D721Med (cell line): Measurements from ENCODE around the gene SEMA6B.
A peak's percentile ranks its signal among the peaks of the same experiment; 100 is the strongest.

Experiments
- DNase-seq: peaks from one replicate; pipeline ENCODE4 v3.0.0; 2011; ENCODE audit warnings: low spot score; ENCODE audit not compliant: insufficient read length
- FAIRE-seq: peaks from 2 replicates; lab custom pipeline; 2011; peaks lifted over from hg19 to GRCh38; lab: Jason Lieb, UNC
- TF ChIP-seq, protein P1 (sequence below): IDR thresholded peaks from 2 replicates; pipeline ENCODE4 v1.5.1; 2012; ENCODE audit warnings: mild to moderate bottlenecking, control low read depth; ENCODE audit not compliant: insufficient read depth; ENCODE audit errors: missing control alignments

Gene SEMA6B

DNA sequence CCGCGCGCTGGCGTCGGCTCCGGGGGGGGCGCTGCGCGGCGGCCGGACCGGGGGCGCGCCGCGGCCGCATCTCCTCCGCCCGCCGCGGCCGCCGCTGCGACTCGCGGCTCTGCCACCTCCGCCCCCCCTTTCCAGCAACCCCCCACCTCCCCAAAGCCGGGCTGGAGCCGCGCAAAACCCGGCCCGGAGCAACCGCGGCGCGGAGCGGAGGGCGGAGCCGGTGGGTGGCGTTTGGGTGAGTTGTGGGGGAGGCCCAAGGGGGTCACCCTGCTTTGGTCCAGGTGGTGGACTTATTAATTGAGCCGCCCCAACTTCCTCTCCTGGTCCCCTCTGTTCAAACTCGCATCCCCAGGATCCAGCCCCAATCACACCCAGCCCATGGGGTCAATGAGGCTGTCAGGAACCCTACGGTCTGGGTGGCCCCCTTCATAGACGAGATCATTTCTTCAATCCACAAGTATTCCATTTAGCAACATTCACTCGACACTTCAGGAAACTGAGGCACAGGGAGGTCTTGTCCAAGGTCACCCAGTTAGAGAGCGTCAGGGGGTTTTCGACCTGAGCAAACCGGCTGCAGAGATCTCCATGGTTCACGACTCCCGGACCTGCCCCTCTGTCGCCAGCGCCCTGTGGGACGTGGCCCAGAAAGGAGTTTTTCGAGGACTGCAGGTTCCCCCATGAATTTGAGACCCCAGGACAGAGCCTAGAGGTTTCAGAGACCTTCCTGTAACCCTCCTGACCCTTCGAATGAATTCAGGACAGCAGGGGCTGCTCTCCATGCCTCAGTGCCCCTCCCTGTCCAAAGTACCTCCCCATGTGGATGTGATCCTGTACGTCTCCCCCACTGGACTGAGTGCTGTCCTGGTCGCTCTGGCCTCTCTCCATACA is 22.4 kb upstream of the SEMA6B start:
- no peak for FAIRE-seq
- DNase-seq, result peak; percentile 88
- TF ChIP-seq, protein P1, sequence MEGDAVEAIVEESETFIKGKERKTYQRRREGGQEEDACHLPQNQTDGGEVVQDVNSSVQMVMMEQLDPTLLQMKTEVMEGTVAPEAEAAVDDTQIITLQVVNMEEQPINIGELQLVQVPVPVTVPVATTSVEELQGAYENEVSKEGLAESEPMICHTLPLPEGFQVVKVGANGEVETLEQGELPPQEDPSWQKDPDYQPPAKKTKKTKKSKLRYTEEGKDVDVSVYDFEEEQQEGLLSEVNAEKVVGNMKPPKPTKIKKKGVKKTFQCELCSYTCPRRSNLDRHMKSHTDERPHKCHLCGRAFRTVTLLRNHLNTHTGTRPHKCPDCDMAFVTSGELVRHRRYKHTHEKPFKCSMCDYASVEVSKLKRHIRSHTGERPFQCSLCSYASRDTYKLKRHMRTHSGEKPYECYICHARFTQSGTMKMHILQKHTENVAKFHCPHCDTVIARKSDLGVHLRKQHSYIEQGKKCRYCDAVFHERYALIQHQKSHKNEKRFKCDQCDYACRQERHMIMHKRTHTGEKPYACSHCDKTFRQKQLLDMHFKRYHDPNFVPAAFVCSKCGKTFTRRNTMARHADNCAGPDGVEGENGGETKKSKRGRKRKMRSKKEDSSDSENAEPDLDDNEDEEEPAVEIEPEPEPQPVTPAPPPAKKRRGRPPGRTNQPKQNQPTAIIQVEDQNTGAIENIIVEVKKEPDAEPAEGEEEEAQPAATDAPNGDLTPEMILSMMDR, result no peak

DNA sequence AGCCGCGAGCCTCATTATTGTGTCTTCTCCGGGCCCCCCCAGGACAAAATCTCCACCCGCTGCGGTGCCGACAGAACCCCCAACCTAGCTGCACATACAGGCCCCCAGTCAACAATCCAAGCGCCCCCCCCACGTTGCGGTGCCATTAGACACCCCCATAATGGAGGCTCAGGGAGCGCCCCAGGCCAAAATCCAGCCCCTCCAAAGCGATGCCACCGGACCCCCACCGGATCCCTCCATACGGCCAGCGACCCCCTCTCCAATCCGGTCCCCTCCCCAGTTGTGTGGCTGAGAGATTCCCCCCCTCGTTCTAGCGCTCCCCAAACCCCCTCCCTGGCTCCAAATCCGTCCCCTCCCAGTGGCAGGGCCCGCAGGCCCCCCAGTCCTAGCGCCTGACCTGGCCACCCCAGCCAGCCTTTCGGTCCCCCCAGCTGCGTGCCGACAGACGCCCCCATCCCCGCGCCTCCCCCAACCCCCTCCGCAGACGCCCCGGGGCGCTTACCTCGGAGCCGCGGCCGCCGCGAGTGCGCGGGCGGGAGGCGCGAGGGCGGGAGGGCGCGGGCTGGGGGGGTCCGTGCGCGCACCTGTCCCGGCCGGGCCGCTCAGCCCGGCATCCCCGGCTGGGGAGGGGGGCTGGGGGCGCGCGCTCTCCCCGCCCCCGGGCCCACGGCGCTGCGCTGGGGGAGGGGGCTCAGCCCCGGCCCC is 21.6 kb upstream of the SEMA6B start:
- FAIRE-seq (no peak), DNase-seq (no peak)
- TF ChIP-seq, protein P1, result no peak

DNA sequence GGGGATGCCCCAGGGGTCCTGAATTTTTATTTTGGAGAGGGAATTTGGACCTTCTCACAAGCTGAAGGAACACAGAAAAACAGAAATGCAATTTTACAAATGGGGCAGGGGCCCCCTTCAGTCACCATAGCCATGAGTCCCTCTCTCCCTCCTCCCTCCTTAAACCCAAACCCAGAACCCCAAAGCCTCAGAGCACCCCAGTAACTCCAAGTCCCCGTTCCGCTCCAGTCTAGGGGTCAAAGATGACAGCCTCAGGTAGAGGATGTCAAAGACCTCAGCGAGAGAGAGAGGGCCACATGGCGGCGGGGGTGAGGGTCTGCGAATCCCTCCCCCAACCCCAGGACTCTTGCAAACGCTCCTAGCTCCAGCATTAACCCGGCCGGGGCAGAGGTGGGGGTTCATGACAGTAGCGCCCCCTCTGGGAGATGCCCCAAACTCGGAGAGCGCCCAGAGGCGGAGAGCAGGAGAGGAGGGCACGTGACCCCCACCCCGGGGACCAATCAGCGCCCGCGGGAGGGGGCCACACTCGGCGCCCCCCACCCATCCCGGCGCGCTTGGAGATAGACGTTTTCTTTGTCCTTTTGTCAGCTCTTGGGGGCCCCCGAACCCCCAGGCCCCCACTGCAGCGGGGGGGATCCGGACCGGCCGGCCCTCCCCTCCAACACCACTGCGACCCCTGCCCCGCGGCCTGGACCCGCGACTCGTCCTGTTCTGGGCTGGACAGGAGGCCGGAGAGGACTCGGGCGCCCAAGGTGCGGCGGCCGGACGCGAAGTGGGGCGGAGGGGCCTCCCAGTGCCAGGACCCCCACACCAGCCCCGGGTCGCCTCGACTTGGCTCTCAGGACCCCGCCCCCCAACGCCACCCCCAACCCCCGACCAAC is 20.8 kb upstream of the SEMA6B start:
- FAIRE-seq (no peak), DNase-seq (no peak)
- TF ChIP-seq, protein P1, result peak; percentile 26

DNA sequence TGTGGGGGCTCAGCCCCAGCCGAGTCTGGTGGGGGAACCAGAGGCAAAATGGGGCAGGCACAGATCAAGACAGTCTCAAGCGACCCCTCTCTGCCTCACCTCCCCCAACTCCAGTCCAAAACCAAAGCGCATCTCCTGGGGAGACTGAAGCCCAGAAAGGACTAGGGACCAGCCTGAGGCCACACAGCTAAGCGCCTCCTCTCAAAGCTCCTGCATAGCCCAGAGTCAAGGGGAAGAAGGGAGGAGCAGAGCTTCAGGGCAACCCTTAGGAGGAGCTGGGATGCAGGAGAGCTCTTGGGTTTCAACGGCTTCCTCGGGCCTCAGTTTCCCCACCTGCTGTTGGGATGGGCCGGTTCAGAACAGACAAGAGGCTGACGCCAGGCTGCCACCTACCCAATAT is 19.9 kb upstream of the SEMA6B start:
- TF ChIP-seq, protein P1, result no peak
- DNase-seq (no peak), FAIRE-seq (no peak)

DNA sequence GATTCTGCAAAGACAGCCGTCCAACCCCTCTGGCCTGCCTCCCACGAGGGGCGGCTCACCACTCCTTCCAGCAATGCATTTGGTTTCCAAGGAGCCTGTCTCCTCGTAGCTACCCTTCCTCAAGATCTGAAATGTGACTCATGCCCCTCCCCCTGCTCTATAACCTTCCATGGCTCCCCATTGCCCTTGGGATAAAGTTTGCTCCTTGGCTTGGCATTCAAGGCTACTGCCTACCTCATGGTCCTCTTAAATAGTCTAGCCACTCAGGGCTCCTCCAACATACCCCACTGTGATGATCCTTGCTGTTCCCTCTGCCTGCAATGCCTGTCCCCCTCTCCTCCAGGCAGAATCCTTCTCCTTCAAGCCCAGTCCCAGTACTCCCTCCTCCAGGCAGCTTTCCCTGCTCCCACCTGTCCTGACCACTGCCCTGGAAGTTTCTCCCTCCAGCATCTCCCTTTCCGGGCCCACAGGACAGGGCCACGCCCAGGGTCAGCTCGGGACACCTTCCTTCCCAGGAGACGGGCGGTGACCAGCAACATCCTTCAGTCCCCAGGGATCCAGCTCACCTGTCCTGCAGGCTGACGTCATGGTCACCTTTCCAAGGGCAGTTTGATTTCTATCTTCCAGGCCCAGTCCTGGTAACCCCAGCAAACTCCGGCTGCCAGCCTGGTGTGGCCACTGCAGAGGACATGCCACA is 19.2 kb upstream of the SEMA6B start:
- DNase-seq (no peak), FAIRE-seq (no peak)
- TF ChIP-seq, protein P1, result no peak

DNA sequence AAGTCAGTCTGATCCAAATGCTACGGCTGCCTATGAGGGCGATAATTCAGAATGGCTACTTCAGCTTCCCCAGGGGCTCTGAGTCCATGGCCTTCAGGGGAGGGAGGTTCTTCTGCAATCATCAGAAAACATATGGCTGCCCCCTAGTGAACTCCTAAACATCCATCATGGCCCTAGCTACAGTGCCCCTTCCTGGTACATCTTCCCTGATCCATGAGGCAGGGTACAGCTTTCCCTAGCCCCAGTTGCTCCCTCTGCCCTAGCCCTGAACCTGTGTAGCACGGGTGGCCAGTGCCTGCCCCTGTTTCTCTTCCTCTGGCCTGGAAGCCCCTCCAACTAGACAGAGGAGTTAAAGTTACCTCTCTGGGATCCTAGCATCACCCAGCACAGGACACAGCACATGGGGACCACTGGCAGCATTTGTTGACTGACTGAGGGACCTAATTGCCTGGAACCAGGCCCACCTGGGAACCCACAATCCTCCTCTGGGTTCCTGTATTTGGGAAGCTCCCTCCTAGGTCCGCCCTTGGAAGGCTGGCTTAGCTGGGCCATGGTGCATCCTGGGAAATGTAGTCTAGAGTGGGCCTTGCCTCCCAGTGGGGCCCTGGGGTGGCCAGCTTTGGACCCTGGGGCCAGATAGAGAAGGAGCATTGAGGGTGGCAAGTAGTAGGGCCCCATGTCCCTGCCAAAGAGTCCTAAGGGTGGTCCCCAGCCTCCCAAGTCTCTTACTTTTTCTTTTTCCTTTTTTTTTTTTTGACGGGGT is 17.7 kb upstream of the SEMA6B start:
- FAIRE-seq (no peak), DNase-seq (no peak)
- TF ChIP-seq, protein P1, result no peak
